HG02943 (cell line): ENCODE measurements around the gene SUN3.
"Not testable (repeated sequence)": the region's sequence is repeated elsewhere in the genome, so short reads cannot be mapped to it uniquely, and the experiment has no call there.

Experiments used
- ATAC-seq: cut with Tn5 transposase; IDR thresholded peaks from one replicate; pipeline ENCODE4 v1.9.1; 2021; ENCODE audit warnings: mild to moderate bottlenecking, low read depth, moderate library complexity; ENCODE audit not compliant: unreplicated experiment

The SUN3 gene

DNA sequence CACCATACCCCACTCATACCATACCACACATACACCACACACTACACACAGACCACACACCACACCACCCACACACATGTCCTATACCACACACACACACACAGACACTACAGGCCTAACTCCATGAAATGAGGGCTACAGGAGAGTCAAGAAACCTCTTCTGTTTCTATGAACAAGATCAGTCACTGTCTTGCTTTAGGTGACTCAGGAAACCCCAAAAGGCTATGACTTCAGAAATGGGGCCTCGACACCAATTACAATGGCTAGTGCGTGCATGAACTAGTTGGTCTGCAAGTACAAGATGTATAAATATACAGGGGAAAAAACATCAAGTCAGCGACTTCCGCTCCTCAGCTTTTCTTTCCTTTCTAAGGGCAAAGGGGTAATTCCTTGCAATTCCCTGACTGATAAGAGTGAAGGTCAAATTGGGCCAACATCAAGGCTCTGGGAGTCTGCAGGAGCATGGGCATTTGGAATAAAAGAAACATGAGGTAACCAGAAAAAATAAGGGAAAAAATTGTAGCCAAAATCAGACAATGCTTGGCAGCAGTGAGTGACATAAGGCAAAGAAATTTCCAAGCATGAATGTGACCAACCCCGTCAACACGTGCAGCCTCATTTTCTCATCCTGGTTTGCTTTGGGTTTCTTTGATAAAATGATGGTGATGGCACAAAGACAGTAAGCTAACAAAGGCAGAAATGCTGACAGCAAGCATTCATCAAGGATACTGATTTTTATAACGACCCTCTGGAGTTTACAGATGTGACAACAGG, 82.1 kb downstream of the SUN3 start:
- no peak for ATAC-seq

DNA sequence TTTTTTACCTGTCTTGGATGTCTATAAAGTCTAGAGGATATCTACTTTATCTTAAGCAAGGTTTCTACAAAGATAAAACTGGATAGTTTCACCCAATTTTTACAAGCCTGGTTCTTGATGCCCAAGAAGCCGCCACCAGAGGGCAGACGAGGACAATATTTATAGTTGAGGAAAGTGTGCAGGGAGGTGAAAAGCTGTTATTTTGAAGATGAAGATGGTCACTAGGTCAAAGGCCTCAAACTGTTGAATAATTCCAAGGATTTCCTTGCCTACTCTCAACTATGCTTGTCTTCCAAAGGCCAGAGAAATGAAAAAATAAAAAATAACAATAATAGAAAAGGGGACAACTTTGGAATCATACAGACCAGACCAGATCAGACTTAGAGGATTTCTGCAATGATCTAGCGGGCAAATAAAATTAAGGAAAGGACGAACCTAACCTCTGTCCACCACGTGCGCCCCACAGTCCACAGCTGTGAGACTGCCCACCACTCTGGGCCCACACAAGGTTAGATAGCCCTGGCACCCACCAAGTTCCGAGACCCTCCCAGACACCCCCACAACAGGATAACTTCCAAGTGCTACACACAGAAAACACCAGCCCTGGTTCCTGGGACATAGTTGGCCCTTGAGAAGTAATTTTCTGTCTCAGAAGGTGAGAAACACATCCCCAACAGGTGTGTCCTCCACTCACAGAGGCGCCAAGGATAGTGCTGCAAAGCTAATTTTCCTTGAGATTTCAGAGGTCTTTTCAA, 83.5 kb downstream of the SUN3 start:
- no peak for ATAC-seq

DNA sequence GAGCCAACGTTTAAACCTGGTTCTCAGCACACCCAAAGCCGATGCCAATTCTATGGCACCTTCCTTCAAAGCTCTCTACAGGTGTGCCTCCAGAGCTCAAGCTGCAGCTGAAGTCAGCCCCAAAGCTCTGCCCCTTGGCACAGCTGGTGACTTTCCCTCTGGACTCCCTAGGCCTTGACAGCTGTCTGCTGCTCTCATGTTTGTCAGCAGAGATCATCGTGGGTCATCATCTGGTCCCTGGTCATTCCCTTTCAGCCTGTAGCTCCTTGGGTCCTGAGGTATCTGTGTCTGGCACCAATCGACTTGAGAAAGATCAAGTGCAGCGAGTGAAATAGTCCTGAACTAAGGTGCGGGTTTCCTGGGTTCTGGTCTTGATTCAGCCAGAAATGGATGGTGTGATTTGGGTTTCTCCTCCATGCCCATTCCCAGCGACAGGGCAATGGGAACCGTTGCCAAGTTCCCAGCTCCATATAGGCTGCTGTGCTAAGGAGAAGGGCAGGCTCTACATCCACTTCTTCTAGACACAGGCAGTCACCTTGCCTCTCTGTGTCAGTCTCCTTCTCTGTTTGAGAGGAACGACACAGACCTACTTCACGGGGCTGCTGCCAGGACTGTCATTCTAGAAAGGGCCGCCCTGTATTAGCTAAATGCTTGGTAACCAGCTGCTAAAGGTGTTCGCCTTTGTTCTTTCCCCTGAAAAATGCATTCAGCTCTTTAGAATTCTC, 84.2 kb downstream of the SUN3 start:
- no peak for ATAC-seq

DNA sequence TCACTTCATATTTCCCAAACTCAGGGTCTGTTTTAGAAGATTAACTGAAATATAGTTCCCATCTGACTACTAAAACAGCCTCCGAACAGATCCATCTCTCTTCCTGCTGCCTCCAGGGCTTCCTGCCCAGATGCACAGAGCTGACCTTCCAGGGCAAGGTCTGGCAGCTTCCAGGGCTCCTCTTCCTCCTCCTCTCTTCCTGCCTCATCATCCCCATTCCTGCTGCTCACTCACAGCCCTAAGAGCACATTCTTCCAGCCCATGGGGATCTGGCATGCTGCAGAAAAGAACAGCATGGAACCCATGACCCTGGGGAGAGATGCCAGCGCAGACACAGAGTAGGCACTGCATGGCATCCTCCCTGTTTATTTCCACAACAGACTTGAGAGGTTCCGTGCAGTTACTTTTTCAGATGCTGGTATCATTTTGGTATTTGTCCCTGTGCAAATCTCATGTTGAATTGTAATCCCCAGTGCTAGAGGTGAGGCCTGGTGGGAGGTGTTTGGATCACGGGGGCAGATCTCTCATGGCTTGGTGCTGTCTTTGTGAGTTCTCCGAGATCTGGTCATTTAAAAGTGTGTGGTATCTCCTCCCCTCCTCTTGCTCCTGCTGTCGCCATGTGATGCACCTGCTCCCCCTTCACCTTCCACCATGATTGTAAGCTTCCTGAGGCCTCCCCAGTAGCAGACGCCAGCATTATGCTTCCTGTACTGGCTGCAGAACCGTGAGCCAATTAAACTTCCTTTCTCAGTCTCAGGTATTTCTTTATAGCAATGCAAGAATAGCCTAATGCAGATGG, 85.0 kb downstream of the SUN3 start:
- ATAC-seq: no peak

DNA sequence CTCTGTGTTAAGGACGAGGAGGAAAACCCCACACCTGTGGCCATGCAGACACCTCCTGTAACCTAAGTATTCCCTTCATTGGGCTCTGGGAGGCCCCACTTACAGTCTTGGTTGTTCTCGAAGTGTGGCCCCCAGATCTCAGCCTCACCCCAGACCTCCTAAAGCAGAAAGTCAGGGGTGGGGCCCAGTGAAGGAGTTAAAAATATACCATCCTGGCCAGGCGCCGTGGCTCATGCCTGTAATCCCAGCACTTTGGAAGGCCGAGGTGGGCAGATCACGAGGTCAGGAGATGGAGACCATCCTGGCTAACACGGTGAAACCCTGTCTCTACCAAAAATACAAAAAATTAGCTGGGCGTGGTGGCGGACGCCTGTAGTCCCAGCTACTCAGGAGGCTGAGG, 86.3 kb downstream of the SUN3 start:
- ATAC-seq: not testable (repeated sequence)

DNA sequence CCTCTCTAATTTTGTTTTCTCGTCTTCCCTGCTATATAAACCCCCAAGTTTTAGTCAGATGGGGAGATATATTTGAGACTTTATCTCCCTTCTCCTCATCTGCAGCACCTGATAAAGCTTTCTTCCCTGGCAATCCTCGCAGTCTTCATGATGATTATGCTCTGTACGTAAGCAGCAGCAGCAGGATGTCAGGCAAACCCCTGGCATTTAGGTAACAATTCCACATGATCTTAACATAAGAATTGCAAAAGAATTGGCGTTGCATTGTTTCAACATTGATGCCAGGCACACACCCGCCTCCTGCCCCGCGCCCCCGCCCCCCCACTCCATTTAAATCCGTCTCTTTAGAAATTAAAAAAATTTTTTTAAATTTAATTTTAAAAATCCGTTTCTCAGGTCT, 86.8 kb downstream of the SUN3 start:
- no peak for ATAC-seq

DNA sequence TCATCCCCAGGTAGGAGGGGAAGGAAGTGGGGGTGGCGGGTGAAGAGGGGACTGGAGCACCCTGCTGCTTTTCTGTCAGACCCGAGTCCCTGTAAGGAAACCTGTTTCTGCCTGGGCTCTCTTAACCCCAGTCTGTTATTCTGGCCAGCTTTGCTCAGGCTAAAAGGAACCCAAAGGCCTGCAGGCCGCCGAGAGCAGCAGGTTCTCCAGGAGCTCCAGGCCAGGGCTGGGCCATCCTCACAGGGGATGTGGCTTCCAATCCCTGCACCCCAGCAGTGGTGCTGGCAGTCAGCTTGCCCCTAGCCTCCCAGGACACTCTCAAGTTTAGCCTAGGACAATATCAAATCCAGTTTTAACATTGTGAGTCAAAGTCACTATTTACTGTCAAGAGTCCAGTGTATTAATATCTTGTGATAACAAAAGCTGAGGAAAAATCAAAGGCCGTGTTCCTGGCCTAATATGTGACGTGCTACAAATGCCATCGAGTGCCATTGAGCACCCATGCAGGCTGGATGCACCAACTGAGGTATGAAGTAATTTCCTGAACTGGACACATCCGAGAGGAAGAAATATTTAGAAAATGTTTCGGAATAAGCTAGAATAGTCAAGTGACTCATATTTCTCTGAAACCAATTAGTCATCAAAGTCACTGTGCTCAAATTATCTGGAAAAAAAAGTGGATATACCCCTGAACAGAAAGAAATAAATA, 87.6 kb downstream of the SUN3 start:
- no peak for ATAC-seq

DNA sequence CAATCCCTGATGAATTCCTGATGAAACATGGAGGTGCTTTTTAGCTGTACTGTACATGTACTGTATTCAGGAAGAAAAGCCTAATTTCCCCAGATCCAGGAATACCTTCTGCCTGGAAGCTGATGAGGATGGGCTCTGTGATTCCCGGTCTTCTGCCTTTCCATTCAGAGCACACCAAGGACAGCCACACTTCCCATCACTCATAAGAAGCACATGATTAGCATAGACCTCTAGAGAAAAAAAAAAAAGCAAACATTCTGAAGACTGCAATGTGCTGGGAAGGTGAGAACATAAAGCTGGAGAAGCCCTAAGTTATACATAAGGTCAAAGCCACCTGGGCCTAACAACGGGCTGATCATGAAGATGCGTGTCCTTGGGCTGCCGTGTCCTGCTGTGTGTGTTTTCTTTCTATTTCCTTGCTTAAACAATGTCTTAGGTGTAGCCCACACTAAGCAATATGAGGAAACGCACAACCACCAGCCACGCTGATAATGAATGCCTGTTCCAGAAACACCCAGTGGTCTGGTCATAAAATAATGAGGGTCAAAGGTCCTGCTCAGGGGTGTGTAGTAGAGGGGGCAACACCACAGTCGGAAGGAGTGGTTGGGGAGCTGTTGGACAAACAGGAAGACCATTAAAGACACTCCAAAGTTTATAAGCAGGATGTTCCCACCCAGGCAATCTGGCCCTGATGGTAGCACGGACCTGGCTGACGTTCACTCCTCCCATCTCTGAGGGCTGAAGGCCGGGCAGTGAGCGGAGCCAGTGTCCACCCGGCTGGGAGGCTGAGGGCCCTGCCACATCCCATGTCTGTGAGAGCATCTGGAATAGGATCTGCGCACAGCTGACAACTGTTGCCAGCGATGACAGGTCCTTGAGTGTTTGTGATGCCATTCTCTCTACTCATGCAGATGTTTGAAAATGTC, 88.6 kb downstream of the SUN3 start:
- no peak for ATAC-seq

DNA sequence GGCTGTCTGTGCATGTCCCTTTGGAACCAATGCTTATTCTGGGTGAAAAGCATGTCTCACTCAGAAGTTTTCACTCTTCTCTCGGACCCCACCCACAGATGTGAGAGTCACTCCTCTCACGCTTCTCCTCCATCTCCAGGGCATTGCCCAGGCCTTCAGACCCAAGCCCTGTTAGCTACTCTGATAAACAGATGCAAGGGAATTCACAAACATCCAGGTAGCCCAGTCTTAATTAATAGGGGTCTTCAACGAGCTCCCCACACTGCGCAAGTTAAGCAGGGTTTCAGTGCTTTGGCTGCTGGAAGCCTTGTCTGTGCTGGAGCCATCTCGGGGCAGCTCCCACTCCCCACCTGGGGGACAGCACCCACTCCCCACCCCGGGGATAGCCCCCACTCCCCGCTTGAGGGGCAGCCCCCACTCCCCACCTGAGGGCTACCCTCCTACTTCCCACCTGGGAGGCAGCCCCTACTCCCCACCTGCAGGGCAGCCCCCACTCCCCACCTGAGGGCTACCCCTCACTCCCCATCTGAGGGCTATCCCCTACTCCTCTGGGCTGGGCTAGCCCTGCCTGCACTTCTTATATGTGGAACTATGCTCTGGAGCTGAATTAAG, 89.4 kb downstream of the SUN3 start:
- no peak for ATAC-seq

DNA sequence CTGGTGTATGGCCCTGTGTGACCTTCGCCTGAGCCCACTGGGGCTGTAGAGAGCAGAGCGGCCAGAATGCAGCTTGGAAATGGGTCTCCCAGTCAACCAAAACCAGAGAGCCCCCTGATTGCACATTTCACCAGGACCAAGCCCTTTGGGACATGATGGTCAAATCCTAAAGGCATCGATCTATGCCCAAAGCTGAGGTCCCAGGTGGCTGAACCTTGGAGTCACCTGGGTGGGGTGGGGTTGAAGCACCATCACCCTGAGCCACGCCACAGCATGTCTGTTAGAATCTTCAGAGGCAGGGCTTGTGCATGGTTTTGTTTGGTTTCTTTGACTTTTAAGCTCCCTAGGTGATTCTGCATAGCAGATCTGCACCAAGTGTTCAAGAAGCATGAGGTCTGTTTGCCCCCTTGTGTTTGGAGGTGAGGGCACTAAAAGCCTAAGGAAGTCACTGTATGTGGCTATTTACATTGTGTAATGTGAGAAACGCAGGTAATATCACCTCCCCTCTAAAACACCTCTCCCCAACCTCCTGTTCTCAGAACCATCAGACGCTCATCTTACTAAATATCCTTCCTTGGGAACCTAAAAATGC, 90.2 kb downstream of the SUN3 start:
- ATAC-seq: no peak

DNA sequence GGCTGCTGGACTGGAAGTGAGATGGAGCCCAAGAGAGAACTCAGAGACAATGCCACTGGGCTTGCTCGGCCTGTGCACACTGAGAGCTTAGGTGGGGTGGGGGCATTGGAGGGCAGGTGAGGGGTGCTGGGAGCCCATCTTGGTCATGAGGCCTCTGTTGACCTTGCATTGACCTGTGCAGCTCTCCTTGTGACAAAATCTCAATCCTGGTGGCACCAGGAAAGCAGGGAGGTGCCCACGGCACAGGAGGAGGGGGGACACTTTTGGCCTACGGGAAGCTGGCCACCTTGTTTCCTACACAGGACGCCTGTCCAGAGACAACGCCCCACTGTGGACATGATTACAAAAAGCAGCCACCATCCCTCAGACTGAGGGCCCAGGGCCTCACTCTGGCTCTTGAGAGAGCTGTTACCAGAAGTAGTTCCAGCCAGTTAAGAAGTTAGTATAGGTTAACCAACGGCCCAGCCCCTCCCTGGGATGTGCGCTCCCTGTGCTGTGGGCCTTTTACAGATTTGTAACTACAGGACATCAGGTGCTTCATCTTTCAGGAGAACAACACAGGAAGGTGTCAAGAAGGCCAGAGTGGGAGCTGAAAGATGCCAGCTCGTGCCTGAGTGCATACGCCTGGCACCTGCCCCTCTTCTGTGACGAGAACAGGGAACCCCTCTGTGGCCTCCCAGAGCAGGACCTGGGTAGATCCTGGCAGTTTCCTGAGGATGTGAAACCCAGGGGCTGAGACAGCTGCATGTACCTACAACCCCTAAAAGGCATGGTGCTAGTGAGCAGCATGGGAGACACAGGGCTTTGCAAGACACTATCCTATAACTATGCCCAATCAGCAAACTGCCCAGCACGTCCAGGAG, 91.0 kb downstream of the SUN3 start:
- ATAC-seq: peak; percentile 53
